AG09319 (cell line): Measurements from ENCODE around the gene YWHAG.

Experiments used
- DNase-seq: peaks from one replicate; pipeline ENCODE4 v3.0.0-alpha.2; 2010; ENCODE audit warnings: low read depth; ENCODE audit errors: extremely low read depth
- CTCF ChIP-seq: IDR thresholded peaks from 2 replicates; pipeline ENCODE4 v1.5.1; 2011; ENCODE audit warnings: low read depth, mild to moderate bottlenecking, inconsistent platforms, low read length, moderate library complexity

The YWHAG gene

GRCh38 chr7:76359111-76359977, 553 bp upstream of the YWHAG start:
- DNase-seq: peak; percentile 98
- TF ChIP-seq CTCF: peak; percentile 74

GRCh38 chr7:76358011-76358480, 745 bp downstream of the YWHAG start:
- TF ChIP-seq CTCF: no peak
- no peak for DNase-seq

- no peak for TF ChIP-seq CTCF
- no peak for DNase-seq
Measured at GRCh38 chr7:76357475-76358010, 1.2 kb downstream of the YWHAG start.

GRCh38 chr7:76356823-76357222, 2.0 kb downstream of the YWHAG start:
- TF ChIP-seq CTCF: no peak
- DNase-seq: no peak

- no peak for DNase-seq
- no peak for TF ChIP-seq CTCF
Measured at GRCh38 chr7:76356115-76356514, 2.7 kb downstream of the YWHAG start.

- DNase-seq: no peak
- TF ChIP-seq CTCF: no peak
Measured at GRCh38 chr7:76354981-76355730, 3.6 kb downstream of the YWHAG start.

- TF ChIP-seq CTCF: no peak
Measured at GRCh38 chr7:76354516-76354915, 4.3 kb downstream of the YWHAG start.

More at GRCh38 chr7:76354516-76354915, 4.3 kb downstream of the YWHAG start:
- no peak for DNase-seq
